NCI-H146 treated with DMSO at 0.1 percent for 48 hours (cell line): ENCODE measurements around the gene SLC39A7.

ENCODE experiments used
- DNase-seq: peaks from one replicate; lab custom pipeline; 2025; ENCODE audit not compliant: unreplicated experiment; lab: John Stamatoyannopoulos, UW

Gene SLC39A7

GRCh38 chr6:33170176-33171015 is 30.3 kb upstream of the SLC39A7 start:
- no peak for DNase-seq

DNA sequence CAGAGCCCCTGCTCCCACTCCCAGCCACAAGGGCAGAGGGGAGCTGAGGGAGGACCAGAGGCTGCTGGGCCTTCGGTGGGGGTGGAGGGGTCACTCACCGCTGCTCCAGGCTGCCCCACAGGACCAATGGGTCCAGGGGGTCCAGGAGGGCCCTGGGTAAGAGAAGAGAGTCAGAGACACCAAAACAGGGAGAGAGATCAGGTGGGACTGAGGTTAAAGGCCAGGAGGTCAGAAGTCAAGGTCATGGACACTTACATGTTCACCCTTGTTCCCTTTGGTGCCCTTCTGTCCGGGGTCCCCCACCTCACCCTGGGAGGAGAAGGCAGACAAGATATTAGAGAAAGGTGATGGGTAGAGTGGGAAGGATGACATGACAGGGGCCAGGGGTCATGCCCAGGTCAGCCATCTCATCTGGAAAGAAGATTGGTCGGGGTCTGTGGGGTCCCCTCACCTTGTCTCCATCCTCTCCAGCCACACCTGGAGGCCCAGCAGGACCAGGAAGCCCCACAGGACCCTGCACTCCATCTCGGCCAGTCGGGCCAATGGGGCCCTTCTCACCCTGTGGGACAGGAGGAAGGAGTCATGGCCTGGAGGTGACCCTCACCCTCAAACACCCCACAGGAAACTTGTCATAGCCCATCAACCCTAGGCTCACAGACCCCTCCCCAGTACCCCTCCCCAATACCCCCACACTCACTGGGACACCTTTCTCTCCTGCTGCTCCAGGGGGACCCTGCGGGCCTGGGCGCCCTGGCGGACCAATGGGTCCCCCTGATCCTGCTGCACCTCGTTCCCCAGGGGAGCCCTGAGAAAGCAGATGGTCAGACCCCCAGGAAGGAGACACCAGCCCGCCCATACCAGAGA is 29.4 kb upstream of the SLC39A7 start:
- no peak for DNase-seq

DNA sequence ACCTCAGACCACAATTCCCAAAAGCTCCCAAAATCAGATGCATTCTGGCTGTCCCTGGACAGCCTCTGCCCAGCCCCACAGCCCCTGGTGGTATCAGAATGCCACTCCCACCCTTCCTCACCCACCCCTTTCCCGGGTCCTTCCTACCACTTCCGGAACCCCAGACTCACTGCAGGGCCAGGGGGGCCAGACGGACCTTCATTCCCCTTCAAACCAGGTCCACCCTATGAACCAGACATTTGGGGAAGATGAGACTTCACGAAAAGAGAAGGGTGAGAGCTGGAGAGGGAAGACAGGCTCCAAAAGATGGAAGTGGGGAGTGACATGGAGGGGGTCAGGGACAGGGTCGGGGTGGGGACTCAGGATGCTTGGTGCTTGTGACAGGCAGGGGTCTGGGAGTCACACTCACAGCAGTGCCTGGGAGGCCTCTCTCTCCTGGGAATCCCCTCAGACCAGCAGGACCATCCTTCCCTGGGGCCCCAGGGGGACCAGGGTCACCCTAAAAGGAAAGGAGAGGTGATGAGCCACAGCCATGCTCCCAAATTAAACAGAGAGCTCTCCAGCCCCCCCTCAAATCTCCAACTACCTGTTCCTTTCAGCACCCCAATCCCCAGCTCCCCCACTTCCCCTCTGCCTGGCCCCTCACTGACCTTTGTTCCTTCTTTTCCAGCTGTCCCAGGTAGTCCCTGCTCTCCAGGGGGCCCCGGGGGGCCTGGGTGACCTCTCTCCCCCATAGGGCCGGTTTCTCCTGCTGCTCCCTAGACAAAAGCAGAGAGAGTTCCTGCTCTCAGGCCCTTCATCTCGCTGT is 28.6 kb upstream of the SLC39A7 start:
- DNase-seq = no peak

DNA sequence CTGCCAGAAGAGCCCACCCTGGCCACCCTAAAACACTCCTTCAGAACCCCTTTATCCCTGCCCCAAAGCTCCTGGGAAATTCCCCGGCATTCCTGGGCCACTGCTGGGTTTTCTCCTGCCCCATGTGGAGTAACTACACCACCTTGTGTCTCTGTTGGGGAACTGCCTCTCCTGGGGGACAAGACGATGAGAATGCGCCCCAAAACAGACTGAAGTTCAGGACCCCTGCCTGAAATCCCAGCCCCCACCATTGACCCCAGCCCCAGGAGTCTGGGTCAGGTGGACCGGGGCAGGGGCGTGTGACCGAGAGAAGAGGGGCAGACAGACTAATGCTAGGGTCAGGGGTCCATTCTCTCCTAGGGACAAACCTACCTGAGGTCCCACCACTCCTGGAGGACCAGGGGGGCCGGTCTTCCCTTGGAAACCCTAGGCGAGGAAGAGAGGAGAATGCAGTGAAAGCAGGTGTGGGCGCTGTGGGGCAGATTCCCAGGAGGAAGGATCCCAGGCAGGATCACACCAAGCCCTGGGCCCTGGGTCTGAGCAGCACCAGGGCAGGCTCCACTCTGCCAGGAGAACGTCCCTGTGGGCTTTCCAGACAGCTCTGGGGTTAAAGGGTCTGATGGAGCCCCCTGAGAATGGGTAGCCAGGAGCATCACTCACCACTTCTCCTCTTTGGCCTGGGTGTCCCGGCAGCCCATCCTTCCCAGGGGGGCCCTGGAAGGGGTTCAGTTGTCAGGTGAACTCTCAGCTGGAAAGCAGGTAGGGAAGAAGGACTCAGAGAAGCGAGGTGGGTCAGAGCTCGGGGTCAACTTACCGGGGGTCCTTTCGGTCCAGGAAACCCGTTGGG is 27.8 kb upstream of the SLC39A7 start:
- no peak for DNase-seq

DNA sequence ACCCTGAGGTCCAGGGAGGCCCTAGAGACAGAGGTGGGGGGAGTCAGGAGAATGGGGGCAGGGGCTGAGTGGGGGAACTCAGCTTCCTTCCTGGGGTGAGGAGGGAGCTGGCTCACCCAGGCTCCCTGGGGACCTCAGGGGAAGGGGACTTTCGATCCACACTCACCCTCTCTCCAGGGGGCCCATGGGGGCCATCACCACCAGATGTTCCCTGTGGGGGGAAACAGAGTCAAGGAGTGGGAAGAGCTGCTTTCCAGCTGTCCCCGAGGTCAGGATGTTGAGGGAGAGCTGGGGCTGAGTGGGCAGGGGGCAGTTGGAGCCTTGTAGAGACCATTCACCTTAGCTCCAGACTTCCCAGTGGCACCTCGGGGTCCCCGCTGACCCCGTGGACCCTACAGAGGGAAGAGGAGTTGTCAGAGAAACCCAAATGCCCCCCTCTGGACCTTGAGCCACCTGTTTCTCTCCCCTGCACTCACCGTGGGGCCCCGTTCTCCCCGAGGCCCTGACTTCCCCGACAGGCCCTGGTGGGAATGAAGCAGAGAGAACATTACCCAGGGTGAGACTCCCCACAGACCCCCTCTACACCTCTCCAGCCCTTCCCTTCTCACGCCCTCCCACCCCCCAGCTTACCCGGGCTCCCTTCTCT is 27.0 kb upstream of the SLC39A7 start:
- DNase-seq = no peak

- DNase-seq = no peak
These were observed 25.9 kb upstream of the SLC39A7 start for GRCh38 chr6:33174784-33175183.

- no peak for DNase-seq
These were observed 25.1 kb upstream of the SLC39A7 start for GRCh38 chr6:33175436-33176069.

- no peak for DNase-seq
These were observed 23.8 kb upstream of the SLC39A7 start for GRCh38 chr6:33176906-33177305.

DNA sequence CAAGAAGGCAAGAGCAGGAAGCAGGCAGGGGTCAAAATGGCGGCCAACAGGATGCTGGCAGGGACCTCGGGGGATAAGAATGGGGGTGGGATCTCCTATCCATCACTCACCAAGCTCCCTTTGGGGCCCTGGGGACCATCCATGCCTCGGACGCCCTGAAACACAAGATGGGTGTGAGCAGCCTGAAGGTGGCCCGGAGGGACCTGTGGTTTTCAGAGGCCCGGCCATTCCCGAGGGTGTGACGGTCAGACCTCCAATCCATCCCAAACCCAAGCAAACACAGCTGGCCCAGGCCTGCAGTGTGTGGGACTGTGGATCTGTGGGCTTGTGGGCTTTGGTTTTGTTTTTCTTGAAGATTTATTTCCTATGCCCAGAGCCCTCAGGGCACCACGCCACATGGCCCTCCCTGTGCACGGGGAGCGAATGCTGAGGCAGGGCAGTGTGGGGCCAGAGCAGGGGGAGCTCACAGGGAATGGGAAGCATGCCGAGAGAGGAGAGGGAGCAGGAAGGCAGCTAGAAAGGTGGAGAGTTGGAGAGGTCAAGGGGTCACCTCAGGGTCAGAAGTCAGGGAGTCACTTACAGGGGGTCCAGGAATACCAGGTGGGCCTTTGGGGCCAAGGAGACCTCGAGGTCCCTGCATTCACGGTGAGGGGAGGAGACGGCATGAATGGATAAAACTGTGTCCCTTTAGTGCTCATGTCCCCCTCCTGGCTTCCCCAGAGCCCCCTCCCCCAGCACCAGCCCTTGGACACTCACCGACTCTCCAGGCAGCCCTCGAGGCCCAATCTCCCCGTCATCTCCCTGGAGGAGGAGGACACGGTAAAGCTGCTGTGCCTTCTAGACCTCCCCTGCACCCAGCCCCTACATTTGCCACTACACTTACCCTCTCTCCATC is 22.9 kb upstream of the SLC39A7 start:
- DNase-seq = no peak

- no peak for DNase-seq
These were observed 21.8 kb upstream of the SLC39A7 start for GRCh38 chr6:33178755-33179475.

DNA sequence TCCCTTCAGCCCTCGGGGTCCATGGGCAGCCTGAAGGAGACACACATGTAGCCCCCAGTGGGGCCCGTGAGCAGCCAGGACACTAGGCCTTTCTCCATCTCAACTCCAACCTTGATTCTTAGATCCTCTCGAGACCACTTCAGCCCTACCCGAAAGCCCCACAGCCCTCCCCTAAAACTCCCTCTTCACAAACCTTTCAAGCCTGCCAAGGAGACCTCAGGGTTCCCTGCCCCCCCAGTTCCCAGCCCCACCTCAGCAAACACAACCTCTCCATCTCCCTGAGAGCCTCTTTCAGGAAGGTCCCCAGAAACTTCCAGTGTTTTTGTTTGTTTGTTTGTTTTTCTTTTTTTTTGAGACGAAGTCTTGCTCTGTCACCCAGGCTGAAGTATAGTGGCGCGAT is 19.5 kb upstream of the SLC39A7 start:
- DNase-seq = no peak

GRCh38 chr6:33183071-33183683 is 17.5 kb upstream of the SLC39A7 start:
- no peak for DNase-seq

DNA sequence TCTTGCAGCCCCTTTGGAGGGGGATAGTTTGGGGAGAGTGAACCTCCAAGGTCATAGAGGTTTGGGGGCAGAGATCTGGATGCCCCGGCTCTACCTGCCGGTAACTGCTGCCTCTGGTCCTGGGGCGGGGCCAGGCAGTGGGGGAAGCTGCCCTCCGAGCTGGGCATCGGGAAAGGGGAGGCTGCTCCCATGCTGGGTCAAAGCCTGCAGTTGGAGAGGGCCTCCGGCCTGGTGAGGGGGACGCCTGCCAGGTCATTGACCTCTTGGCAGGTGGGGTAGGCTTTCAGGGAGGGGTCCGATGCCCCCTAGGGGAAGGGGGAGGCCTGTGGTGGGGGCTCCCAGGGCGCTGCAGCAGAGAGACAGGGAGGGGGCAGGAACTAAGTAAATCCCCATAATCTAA is 15.5 kb upstream of the SLC39A7 start:
- no peak for DNase-seq

DNA sequence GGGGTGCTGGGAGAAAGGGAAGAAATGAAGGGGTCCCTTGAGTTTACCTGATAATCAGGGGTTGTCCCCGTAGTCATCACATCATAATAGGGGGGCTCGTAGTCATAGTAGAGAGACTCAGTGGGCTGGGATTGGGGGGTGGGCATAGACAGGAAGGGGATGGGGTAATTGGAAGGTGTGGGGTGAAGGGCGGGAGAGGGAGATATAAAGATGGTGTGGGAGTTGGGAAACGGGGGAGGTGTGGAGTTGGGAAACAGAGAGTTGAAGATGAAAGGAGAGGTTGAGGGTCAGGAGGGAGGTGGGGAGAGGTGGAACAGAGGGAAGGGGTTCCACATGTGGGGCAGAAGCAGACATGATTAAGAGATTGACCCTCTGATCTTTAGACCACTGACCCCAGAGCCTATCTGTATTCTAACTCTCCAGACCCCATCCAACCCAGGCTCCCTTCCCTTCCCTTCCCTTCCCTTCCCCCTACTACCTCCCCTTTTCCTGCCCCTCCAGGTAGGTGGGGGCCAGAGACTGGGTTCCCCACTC is 14.9 kb upstream of the SLC39A7 start:
- DNase-seq = no peak

GRCh38 chr6:33187809-33188208 is 12.9 kb upstream of the SLC39A7 start:
- no peak for DNase-seq

- no peak for DNase-seq
These were observed 11.5 kb upstream of the SLC39A7 start for GRCh38 chr6:33189164-33189563.
